CD4-positive, alpha-beta T cell (primary cell): ENCODE data around the gene STIM2. TPM values are rescaled to one million over a fixed set of nuclear protein-coding genes. Genes with fewer than 3 reads are reported as not detected.
A peak's percentile ranks its signal among the peaks of the same experiment; 100 is the strongest.
"Not testable (repeated sequence)": the region's sequence is repeated elsewhere in the genome, so short reads cannot be mapped to it uniquely, and the experiment has no call there.

Experiments used
- ATAC-seq: fragments of 200-7000 bp; cut with Tn5 transposase; one replicate; pipeline ENCODE4 v1.10.0; 2022; ENCODE audit warnings: mild to moderate bottlenecking; ENCODE audit not compliant: poor library complexity
- CTCF ChIA-PET: fragments of 350-600 bp; sonication (Branson Sonifier 250); formaldehyde crosslinking; loops from one replicate; lab custom pipeline; 2021; ENCODE audit warnings: antibody characterized with exemption, inconsistent platforms; lab: Charles Lee
- POLR2A ChIA-PET: fragments of 350-600 bp; sonication (Branson Sonifier 250); formaldehyde crosslinking; loops from one replicate; lab custom pipeline; 2021; ENCODE audit warnings: antibody characterized with exemption, inconsistent platforms; lab: Charles Lee
- DNase-seq, 14 experiments: peaks; one replicate each; pipeline ENCODE4 v3.0.0-alpha.2; 2013 to 2020; ENCODE audit warnings: mixed read lengths in 2 of 14
- H3K27ac ChIP-seq, 2 donors: one replicate each; pipeline versions ENCODE4 v1.5.1 to v1.7.0; 2013; ENCODE audit warnings: low read length in 2 of 2, low read depth in 1 of 2, mild to moderate bottlenecking in 1 of 2
- H3K27me3 ChIP-seq, 2 experiments: 1 replicate in 1 of 2; 2 replicates in 1 of 2; pipeline versions ENCODE4 v1.6.1 to v1.7.0; 2013; ENCODE audit warnings: low read length in 2 of 2, control low read depth in 1 of 2, mild to moderate bottlenecking in 1 of 2, moderate library complexity in 1 of 2; ENCODE audit not compliant: insufficient read depth in 2 of 2, control insufficient read depth in 1 of 2
- H3K36me3 ChIP-seq: one replicate; pipeline ENCODE4 v1.6.1; 2013; ENCODE audit warnings: low read length, control low read depth; ENCODE audit not compliant: insufficient read depth
- H3K4me1 ChIP-seq: one replicate; pipeline ENCODE4 v1.6.1; 2013; ENCODE audit warnings: low read length, control low read depth; ENCODE audit not compliant: insufficient read depth
- H3K4me3 ChIP-seq: one replicate; pipeline ENCODE4 v1.5.1; 2013; ENCODE audit warnings: mild to moderate bottlenecking, low read length, moderate library complexity
- H3K9me3 ChIP-seq, 2 experiments: 1 replicate in 1 of 2; 2 replicates in 1 of 2; pipeline versions ENCODE4 v1.6.1 to v1.7.0; 2013; ENCODE audit warnings: low read length in 2 of 2, mild to moderate bottlenecking in 2 of 2, control low read depth in 1 of 2, moderate library complexity in 1 of 2; ENCODE audit not compliant: control insufficient read depth in 1 of 2, insufficient read depth in 1 of 2
- H3K27ac Mint-ChIP-seq: one replicate; pipeline ENCODE4 v1.8.0; 2020; ENCODE audit warnings: mixed read lengths
- H3K27me3 Mint-ChIP-seq: one replicate; pipeline ENCODE4 v1.8.0; 2021; ENCODE audit warnings: mixed read lengths
- H3K36me3 Mint-ChIP-seq: one replicate; pipeline ENCODE4 v1.8.0; 2021; ENCODE audit warnings: low read depth, mixed read lengths
- H3K4me1 Mint-ChIP-seq: one replicate; pipeline ENCODE4 v1.8.0; 2021; ENCODE audit warnings: low read depth, mixed read lengths
- H3K4me3 Mint-ChIP-seq: one replicate; pipeline ENCODE4 v1.8.0; 2020; ENCODE audit warnings: mild to moderate bottlenecking, mixed read lengths
- H3K9me3 Mint-ChIP-seq: one replicate; pipeline ENCODE4 v1.8.0; 2020; ENCODE audit warnings: mixed read lengths
- intact Hi-C, 2 experiments: fragments of 100-400 bp; cut with DNase I in 1 of 2; cut with micrococcal nuclease in 1 of 2; formaldehyde crosslinking; loops; one replicate each; pipeline versions ENCODE4 v1.15.1 to v1.9.0; 2023 to 2025; cut with DNase I, micrococcal nuclease
- total RNA-seq, 174 experiments: library from RNA in 2 of 174; stranded (reverse) in 2 of 174; gene quantifications; one replicate each; pipeline ENCODE4 v1.2.3 and lab custom pipeline; 2021 to 2026
- TF ChIP-seq, protein P1 (sequence below): fragments of 200-600 bp; IDR thresholded peaks from one replicate; pipeline ENCODE4 v1.8.0; 2022; ENCODE audit warnings: antibody characterized with exemption, mild to moderate bottlenecking

Gene STIM2
- total RNA-seq, 2 experiments from 2014 or later = 53.7 to 54.9 TPM

DNA sequence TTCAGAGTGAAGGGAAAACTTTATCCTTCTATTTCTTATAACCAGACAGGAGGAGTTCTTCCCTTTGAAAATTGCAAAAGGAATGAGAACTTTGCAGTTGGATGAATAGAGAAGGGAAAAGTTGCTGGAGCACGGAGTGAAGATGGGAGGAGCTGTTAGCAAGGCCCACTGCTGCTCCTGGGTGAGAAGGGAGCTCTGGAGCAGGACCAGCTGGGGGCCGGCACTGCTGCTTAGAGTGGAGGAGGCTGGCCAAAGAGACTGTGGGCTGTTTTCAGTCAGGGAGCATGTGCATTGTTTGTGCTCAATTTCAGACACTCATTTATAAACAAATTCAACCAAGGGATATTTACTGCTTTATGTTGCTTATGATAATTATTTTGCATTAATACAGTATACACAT lies 164.2 kb downstream of the STIM2 start:
- peaks cover 38% of the 10 kb centered on the region for H3K36me3 ChIP-seq
- CTCF ChIA-PET = no interaction called here
- TF ChIP-seq, protein P1, sequence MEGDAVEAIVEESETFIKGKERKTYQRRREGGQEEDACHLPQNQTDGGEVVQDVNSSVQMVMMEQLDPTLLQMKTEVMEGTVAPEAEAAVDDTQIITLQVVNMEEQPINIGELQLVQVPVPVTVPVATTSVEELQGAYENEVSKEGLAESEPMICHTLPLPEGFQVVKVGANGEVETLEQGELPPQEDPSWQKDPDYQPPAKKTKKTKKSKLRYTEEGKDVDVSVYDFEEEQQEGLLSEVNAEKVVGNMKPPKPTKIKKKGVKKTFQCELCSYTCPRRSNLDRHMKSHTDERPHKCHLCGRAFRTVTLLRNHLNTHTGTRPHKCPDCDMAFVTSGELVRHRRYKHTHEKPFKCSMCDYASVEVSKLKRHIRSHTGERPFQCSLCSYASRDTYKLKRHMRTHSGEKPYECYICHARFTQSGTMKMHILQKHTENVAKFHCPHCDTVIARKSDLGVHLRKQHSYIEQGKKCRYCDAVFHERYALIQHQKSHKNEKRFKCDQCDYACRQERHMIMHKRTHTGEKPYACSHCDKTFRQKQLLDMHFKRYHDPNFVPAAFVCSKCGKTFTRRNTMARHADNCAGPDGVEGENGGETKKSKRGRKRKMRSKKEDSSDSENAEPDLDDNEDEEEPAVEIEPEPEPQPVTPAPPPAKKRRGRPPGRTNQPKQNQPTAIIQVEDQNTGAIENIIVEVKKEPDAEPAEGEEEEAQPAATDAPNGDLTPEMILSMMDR = no peak
- no peak overlapping the region for H3K27ac ChIP-seq
- H3K9me3 ChIP-seq = no peaks in the 10 kb centered on the region
- no peaks in the 10 kb centered on the region for H3K27me3 ChIP-seq
- H3K27ac Mint-ChIP-seq = peak overlapping the region; percentile 45
- H3K4me1 Mint-ChIP-seq = no peaks in the 10 kb centered on the region
- no peak for ATAC-seq
- POLR2A ChIA-PET = no interaction called here
- H3K4me3 ChIP-seq = no peak overlapping the region
- H3K4me3 Mint-ChIP-seq = no peak overlapping the region
- H3K4me1 ChIP-seq = no peaks in the 10 kb centered on the region
- no peak for DNase-seq
- H3K9me3 Mint-ChIP-seq = no peaks in the 10 kb centered on the region
- H3K27me3 Mint-ChIP-seq = no peaks in the 10 kb centered on the region
- peaks cover 49% of the 10 kb centered on the region for H3K36me3 Mint-ChIP-seq
- intact Hi-C loops = no loop called here

DNA sequence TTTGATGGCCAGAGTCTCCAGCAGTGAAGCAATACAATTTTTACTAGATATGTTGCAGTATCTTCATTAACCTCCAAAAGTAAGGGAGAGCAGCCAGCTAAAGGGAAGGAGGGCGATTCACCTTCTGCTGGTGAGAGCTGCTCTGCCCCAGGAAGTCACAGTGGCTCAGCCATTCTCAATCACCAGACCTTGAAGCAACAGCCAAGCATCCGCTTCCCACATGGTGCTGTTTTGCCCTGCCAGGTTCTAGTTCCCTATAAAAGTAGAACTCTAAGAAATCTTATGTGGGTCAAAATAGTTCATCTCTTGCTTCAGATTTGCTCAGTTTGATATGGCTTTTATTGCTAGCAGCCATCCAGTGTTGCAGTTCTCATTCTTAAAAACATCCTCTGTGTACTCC lies 166.8 kb downstream of the STIM2 start:
- TF ChIP-seq, protein P1 = no peak

DNA sequence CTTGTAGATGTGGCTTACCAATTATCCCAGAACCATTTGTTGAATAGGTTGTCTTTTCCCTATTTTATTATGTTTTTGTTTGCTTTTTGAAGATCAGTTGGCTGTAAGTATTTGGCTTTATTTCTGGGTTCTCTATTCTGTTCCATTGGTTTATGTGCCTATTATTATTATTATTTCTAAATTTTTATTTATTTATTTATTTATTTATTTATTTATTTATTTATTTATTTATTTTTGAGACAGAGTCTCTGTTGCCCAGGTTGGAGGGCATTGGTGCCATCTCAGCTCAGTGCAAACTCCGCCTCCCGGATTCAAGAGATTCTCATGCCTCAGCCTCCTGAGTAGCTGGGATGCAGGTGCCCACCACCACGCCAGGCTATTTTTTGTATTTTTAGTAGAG lies 174.5 kb downstream of the STIM2 start:
- H3K27ac ChIP-seq, H3K36me3 Mint-ChIP-seq, intact Hi-C loops, CTCF ChIA-PET, ATAC-seq, POLR2A ChIA-PET, H3K27me3 ChIP-seq, H3K9me3 ChIP-seq, H3K9me3 Mint-ChIP-seq, DNase-seq, H3K4me1 ChIP-seq, H3K27me3 Mint-ChIP-seq, H3K4me3 ChIP-seq, H3K27ac Mint-ChIP-seq, H3K36me3 ChIP-seq, H3K4me1 Mint-ChIP-seq, H3K4me3 Mint-ChIP-seq: not testable (repeated sequence)

More for the DNA sequence above, 166.8 kb downstream of the STIM2 start:
- Mint-ChIP-seq H3K4me3 (no peak overlapping the region), H3K27me3 (no peaks in the 10 kb centered on the region), H3K9me3 (no peaks in the 10 kb centered on the region), H3K27ac (peak overlapping the region; percentile 1), H3K4me1 (peaks cover 4% of the 10 kb centered on the region), H3K36me3 (peaks cover 23% of the 10 kb centered on the region)
- ATAC-seq = no peak
- H3K4me1 ChIP-seq = no peaks in the 10 kb centered on the region
- no peak overlapping the region for H3K4me3 ChIP-seq
- intact Hi-C loops = no loop called here
- peaks cover 17% of the 10 kb centered on the region for H3K36me3 ChIP-seq
- no peak for DNase-seq
- ChIA-PET CTCF (interaction anchor here (0.7 kb wide), 1 partner anchor 21 kb away, joined by 3 read pairs; no protein-coding TSS in a partner anchor), POLR2A (no interaction called here)
- H3K27ac ChIP-seq = no peak overlapping the region
- H3K27me3 ChIP-seq = no peaks in the 10 kb centered on the region
- H3K9me3 ChIP-seq = no peaks in the 10 kb centered on the region

DNA sequence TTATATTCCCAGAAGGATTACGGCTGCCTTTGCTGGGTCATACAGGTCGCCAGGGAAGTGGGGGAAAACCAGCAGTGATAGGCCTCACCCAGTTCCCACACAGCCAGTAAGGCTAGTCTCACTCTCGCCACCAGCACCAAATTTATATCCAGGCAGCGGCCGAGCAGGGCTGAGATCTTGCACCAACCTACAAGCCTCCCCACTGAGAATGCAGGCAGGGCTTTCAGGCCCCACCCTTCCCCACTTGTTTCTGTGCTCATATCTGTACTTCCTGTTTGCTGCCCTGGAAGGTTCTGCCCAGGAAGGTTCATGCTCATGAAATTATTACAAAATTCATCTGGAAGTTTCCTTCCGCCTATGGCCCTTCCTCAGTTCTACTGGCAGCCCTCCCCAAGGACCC lies 179.7 kb downstream of the STIM2 start:
- DNase-seq = peak in 1 of 14 experiments; percentile 11
- Histone ChIP-seq H3K36me3 (no peaks in the 10 kb centered on the region), H3K27me3 (peaks cover 0 to 6% of the 10 kb centered on the region in 2 experiments), H3K9me3 (peaks cover 0 to 10% of the 10 kb centered on the region in 2 experiments), H3K4me1 (no peaks in the 10 kb centered on the region), H3K4me3 (no peak overlapping the region), H3K27ac (no peak overlapping the region)
- Mint-ChIP-seq H3K36me3 (no peaks in the 10 kb centered on the region), H3K27ac (no peak overlapping the region), H3K4me3 (no peak overlapping the region), H3K27me3 (peaks cover 27% of the 10 kb centered on the region), H3K4me1 (peaks cover 11% of the 10 kb centered on the region), H3K9me3 (peaks cover 11% of the 10 kb centered on the region)
- intact Hi-C loops = no loop called here
- TF ChIP-seq, protein P1 = no peak
- CTCF ChIA-PET = no interaction called here
- POLR2A ChIA-PET = interaction anchor here (0.6 kb wide), 1 partner anchor 567 kb away, joined by 3 read pairs; no protein-coding TSS in a partner anchor
- no peak for ATAC-seq
